GM19035 (cell line): ENCODE measurements around the gene NECTIN4.
"Not testable (repeated sequence)": the region's sequence is repeated elsewhere in the genome, so short reads cannot be mapped to it uniquely, and the experiment has no call there.

Experiments used
- ATAC-seq: cut with Tn5 transposase; IDR thresholded peaks from one replicate; pipeline ENCODE4 v1.9.1; 2021; ENCODE audit not compliant: unreplicated experiment

NECTIN4 gene

GRCh38 chr1:161089251-161089924 lies at the start of gene NECTIN4:
TSS of gene NECTIN4 (minus strand) at chr1:161089558. CDS start at chr1:161089296, 262 bp downstream.
- ATAC-seq = no peak

DNA sequence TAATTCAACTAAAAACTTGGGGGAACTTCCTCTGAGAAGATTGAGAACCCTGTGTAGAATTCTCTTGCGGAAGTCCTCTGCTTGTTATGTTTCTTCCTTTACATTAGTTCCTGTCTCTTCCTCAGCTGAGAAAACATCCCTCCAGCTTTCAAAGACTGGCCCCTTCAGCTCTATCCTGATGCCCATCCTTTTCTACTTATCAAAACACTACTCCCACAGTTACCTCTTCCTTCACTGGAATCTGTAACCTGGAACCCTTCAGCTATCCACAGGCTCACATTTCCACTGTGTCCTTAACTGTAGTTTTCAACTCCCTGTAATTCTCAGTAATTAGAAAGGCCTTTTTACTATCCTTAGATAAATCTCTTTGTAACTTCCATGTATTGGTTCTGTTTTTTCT lies 49.1 kb upstream of the NECTIN4 start:
- no peak for ATAC-seq

DNA sequence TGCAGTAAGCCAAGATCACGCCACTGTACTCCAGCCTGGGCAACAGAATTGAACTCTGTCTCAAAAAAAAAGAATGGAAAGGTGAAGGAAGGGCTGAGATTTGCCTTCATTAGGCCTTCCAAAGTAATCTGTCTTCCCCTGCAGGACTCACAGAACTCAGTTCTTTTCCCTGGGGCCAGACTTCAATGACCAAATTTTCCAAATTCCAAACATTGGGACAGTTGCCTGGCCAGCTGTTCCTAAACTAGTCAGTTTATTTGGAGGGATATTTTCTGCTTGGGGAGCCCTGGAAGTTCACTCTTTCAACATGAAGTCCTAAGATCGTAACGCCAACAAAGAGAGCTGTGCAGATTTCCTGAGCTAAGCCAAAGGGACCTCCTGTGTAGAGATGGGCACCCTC lies 48.5 kb upstream of the NECTIN4 start:
- ATAC-seq = no peak

GRCh38 chr1:161133220-161133740 lies 43.9 kb upstream of the NECTIN4 start:
- peak; percentile 5 for ATAC-seq

- peak; percentile 96 for ATAC-seq
Observed at GRCh38 chr1:161132410-161133219, 43.3 kb upstream of the NECTIN4 start, which contains the start of gene DEDD. TSS of gene DEDD (minus strand) at chr1:161132667. CDS start at chr1:161124462, 8,205 bp downstream.

- no peak for ATAC-seq
Observed at GRCh38 chr1:161131523-161132409, 42.4 kb upstream of the NECTIN4 start.

DNA sequence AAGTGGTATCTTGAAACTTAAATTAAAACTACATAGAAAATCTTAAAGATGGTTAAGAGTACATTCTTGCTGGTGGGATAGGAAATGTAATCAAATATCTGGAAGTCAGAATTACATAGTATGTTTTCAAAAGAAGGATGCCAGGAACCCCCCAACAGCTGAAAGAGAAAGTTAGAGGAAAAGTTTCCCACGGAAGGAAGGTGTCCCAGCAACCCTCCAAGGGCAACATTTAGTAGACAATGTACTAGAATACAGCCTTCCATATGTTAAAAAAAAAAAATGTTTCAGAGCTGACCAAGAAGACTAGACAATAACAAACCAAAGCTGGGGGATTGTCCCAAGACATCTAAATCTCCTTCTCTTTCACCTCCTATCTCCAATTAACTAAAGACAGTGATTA lies 40.9 kb upstream of the NECTIN4 start:
- ATAC-seq = no peak

- ATAC-seq = no peak
Observed at GRCh38 chr1:161128591-161129420, 39.4 kb upstream of the NECTIN4 start.

GRCh38 chr1:161127649-161128048 lies 38.3 kb upstream of the NECTIN4 start:
- no peak for ATAC-seq

DNA sequence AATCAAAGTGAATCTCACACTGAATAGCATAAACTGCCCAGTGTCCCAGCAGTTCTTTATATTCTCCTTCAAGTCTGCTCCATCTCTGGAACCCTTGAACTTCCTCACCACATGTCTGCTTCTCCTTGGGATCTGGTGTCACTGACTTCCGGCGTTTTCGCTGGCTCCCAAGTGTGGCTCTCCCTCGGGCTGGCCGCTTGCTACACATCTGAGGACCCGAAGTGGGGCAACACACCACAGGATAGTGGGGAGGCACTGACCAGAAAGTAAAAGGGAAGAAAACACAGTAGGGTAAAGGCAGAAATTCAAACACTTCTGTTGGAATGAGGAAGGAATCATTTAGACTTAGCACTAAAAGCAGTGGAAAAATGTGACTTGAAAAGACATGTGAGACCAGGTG lies 33.6 kb upstream of the NECTIN4 start:
- no peak for ATAC-seq

GRCh38 chr1:161121834-161122233 lies 32.5 kb upstream of the NECTIN4 start:
- no peak for ATAC-seq

DNA sequence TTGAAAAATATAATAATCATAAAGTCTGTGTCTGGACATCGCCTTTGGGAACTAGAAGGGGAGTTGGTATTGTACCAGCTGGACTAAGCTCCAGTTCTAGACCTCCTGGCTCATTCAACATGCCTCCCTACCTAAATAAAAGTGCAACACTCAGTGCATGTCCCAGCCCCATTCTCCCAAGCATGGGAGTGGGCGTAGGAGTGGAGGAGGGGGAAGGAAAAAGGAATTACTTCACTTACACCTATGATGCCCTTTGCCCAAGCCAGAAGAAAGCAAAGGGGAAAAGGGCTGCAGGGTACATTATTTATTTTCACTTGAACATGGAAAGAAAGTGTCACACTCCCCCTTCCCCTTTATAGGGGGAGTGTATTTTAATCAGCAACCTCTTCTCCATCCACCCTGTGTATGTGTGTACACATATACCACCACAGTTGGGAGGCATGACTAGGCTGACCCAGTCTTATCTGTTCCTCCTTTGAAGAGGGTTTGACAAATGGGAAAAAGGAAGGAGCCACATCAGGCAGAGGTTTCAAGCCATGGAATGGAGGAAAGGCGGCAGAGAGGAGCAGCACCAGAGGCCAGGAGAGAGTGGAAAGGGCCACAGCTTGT lies 31.8 kb upstream of the NECTIN4 start:
- ATAC-seq = no peak

DNA sequence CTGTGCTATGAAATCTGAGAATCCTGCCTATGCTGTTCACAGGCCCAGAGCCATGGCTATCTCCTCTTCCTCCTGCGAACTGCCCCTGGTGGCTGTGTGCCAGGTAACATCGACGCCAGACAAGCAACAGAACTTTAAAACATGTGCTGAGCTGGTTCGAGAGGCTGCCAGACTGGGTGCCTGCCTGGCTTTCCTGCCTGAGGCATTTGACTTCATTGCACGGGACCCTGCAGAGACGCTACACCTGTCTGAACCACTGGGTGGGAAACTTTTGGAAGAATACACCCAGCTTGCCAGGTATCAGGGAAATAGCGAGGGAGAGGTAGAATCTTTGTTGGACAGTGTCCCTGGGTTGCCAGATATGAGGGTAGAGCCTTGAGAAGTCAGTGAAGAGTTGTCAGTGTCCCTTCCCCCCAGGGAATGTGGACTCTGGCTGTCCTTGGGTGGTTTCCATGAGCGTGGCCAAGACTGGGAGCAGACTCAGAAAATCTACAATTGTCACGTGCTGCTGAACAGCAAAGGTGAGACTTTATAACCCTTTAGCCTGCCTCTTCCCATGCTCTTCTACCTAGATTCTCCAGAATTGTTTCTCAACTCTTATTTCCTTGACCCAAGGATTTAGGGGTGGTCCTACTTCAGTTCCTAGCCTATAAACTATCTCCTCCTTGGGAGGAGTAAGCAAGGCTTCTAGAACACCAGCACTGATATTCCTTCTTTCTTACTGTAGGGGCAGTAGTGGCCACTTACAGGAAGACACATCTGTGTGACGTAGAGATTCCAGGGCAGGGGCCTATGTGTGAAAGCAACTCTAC lies 29.9 kb upstream of the NECTIN4 start:
- ATAC-seq = peak; percentile 56

GRCh38 chr1:161117759-161118581 lies 28.6 kb upstream of the NECTIN4 start, which contains the start of the genes NIT1 and PFDN2:
TSS of gene NIT1 (plus strand) at chr1:161118105. CDS start at chr1:161118177, 72 bp downstream.
TSS of gene PFDN2 (minus strand) at chr1:161118037. CDS start at chr1:161118026, 11 bp downstream.
- ATAC-seq = peak; percentile 76

- ATAC-seq = not testable (repeated sequence)
Observed at GRCh38 chr1:161115961-161116360, 26.6 kb upstream of the NECTIN4 start.

DNA sequence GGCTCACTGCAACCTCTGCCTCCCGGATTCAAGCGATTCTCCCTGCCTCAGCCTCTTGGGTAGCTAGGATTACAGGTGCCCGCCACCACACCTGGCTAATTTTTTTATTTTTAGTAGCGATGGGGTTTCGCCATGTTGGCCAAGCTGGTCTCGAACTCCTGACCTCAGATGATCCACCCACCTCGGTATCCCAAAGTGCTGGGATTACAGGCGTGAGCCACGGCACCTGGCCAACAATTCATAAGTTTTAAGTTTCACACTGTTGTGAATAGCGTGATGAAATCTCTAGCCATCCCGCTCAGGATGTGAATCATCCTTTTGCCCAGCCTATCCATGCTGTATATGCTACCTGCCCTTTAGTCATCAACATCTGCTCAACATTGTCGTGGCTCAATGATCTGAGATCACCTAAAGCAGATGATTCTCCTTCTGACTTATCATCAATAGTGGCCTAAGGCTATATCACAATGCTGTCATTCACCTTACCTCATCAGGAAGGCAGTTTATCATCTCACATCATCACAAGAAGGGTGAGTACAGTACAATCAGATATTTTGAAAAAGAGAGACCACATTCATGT lies 25.9 kb upstream of the NECTIN4 start:
- ATAC-seq = no peak

GRCh38 chr1:161114556-161114955 lies 25.2 kb upstream of the NECTIN4 start:
- no peak for ATAC-seq
